Measurements from ENCODE around the gene UBE2O.
A peak's percentile ranks its signal among the peaks of the same experiment; 100 is the strongest.
"Not testable (repeated sequence)": the region's sequence is repeated elsewhere in the genome, so short reads cannot be mapped to it uniquely, and the experiment has no call there.

The UBE2O gene

GRCh38 chr17:76367642-76368041 lies 85.3 kb downstream of the UBE2O start:
- no peak for DNase-seq

- DNase-seq = no peak
Measured at GRCh38 chr17:76366247-76366646, 86.7 kb downstream of the UBE2O start.

- DNase-seq = no peak
Measured at GRCh38 chr17:76365256-76365903, 87.6 kb downstream of the UBE2O start.

- DNase-seq = no peak
Measured at GRCh38 chr17:76363107-76363842, 89.7 kb downstream of the UBE2O start.

- no peak for DNase-seq
Measured at GRCh38 chr17:76360461-76360860, 92.5 kb downstream of the UBE2O start.

- DNase-seq = not testable (repeated sequence)
Measured at GRCh38 chr17:76359776-76360175, 93.2 kb downstream of the UBE2O start.

GRCh38 chr17:76359375-76359774 lies 93.6 kb downstream of the UBE2O start:
- DNase-seq = no peak

GRCh38 chr17:76357597-76358158 lies 95.3 kb downstream of the UBE2O start:
- no peak for DNase-seq

GRCh38 chr17:76356803-76357456 lies 96.0 kb downstream of the UBE2O start:
- DNase-seq = no peak

GRCh38 chr17:76354747-76355310 lies 98.1 kb downstream of the UBE2O start:
- DNase-seq = no peak

GRCh38 chr17:76354317-76354729 lies 98.6 kb downstream of the UBE2O start:
- DNase-seq = no peak

- DNase-seq = peak; percentile 94
Measured at GRCh38 chr17:76353599-76354316, 99.2 kb downstream of the UBE2O start, which contains the start of gene PRPSAP1. PRPSAP1 (minus strand) TSS chr17:76353916; CDS start chr17:76353703, 213 bp downstream.

- no peak for DNase-seq
Measured at GRCh38 chr17:76353004-76353598, 99.9 kb downstream of the UBE2O start.

GRCh38 chr17:76351526-76352071 lies 101.4 kb downstream of the UBE2O start:
- no peak for DNase-seq

- no peak for DNase-seq
Measured at GRCh38 chr17:76350463-76350862, 102.5 kb downstream of the UBE2O start.

GRCh38 chr17:76346936-76347335 lies 106.0 kb downstream of the UBE2O start:
- not testable (repeated sequence) for DNase-seq

GRCh38 chr17:76345377-76345974 lies 107.5 kb downstream of the UBE2O start:
- DNase-seq = no peak

- DNase-seq = no peak
Measured at GRCh38 chr17:76343106-76343505, 109.8 kb downstream of the UBE2O start.

GRCh38 chr17:76341301-76341700 lies 111.7 kb downstream of the UBE2O start:
- DNase-seq = no peak

Data from right hindlimb (tissue), 1 donor.